Testis (tissue), 3 donors: Measurements from ENCODE around the gene PLIN5. TPM values are rescaled to one million over a fixed set of nuclear protein-coding genes. Genes with fewer than 3 reads are reported as not detected.

Source experiments
- DNase-seq: peaks from one replicate; pipeline ENCODE4 v3.0.0-alpha.2; 2019
- H3K27ac ChIP-seq, 2 donors: fragments of 200-600 bp; sonication (generic); one replicate each; pipeline ENCODE4 v1.5.1; 2019
- H3K27me3 ChIP-seq: fragments of 200-600 bp; sonication (generic); one replicate; pipeline ENCODE4 v1.5.1; 2019
- H3K36me3 ChIP-seq: fragments of 200-600 bp; sonication (generic); one replicate; pipeline ENCODE4 v1.5.1; 2017; ENCODE audit warnings: low read depth; ENCODE audit errors: missing control alignments
- H3K4me1 ChIP-seq: fragments of 200-600 bp; sonication (generic); one replicate; pipeline ENCODE4 v1.5.1; 2019
- H3K4me3 ChIP-seq, 2 donors: fragments of 200-600 bp; sonication (generic); one replicate each; pipeline ENCODE4 v1.5.1; 2017 to 2019
- H3K9me3 ChIP-seq: fragments of 200-600 bp; sonication (generic); one replicate; pipeline ENCODE4 v1.5.1; 2017
- POLR2A ChIP-seq: fragments of 450-650 bp; IDR thresholded peaks from one replicate; pipeline ENCODE4 v1.6.1; 2017; ENCODE audit warnings: antibody characterized with exemption, mild to moderate bottlenecking, moderate library complexity
- WGBS, 2 donors: methylation state at CpG; one replicate each; pipeline ENCODE4 v1.1.5; 2018; 5-methylcytosine and 5-hydroxymethylcytosine counted together
- intact Hi-C: fragments of 100-400 bp; cut with DNase I; formaldehyde crosslinking; loops from one replicate; pipeline ENCODE4 v1.15.1; 2023; ENCODE audit warnings: low total_unique reads
- polyA plus RNA-seq: library from polyadenylated mRNA; stranded (reverse); fragments of 350-450 nt; fragmentation: Illumina TruSeq; extraction: RNeasy Lipid Tissue Mini Kit (QIAGEN cat#74804); gene quantifications from one replicate; pipeline ENCODE4 v1.2.3, GENCODE V29; 2014; ENCODE audit warnings: low read depth, low replicate concordance; ENCODE audit not compliant: insufficient read depth
- total RNA-seq, 2 donors: library from RNA; depleted of rRNA; stranded (reverse); fragments of >200 nt; gene quantifications; one replicate each; pipeline ENCODE4 v1.2.3, GENCODE V29; 2016
- TF ChIP-seq, protein P1 (sequence below), 3 experiments: fragments of 450-650 bp in 2 of 3; fragments of 200-600 bp in 1 of 3; sonication (generic) in 1 of 3; IDR thresholded peaks; one replicate each; pipeline ENCODE4 v1.5.1; 2016 to 2019; ENCODE audit warnings: antibody characterized with exemption in 3 of 3, mild to moderate bottlenecking in 2 of 3, moderate library complexity in 1 of 3

The PLIN5 gene
- total and polyA plus RNA-seq, 3 donors from 2014 or later: 3.8 to 8.5 (median 7.4) TPM

- no peak for TF ChIP-seq POLR2A
- TF ChIP-seq, protein P1, sequence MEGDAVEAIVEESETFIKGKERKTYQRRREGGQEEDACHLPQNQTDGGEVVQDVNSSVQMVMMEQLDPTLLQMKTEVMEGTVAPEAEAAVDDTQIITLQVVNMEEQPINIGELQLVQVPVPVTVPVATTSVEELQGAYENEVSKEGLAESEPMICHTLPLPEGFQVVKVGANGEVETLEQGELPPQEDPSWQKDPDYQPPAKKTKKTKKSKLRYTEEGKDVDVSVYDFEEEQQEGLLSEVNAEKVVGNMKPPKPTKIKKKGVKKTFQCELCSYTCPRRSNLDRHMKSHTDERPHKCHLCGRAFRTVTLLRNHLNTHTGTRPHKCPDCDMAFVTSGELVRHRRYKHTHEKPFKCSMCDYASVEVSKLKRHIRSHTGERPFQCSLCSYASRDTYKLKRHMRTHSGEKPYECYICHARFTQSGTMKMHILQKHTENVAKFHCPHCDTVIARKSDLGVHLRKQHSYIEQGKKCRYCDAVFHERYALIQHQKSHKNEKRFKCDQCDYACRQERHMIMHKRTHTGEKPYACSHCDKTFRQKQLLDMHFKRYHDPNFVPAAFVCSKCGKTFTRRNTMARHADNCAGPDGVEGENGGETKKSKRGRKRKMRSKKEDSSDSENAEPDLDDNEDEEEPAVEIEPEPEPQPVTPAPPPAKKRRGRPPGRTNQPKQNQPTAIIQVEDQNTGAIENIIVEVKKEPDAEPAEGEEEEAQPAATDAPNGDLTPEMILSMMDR (IDR thresholded peaks at IDR 0.05): no peak
- Histone ChIP-seq H3K4me1 (peaks cover 6% of the 10 kb centered on the region), H3K27ac (no peak overlapping the region), H3K36me3 (no peaks in the 10 kb centered on the region), H3K27me3 (no peaks in the 10 kb centered on the region), H3K4me3 (no peak overlapping the region), H3K9me3 (no peaks in the 10 kb centered on the region)
- no peak for DNase-seq
- WGBS, 2 donors: 83 to 89% methylated on average over 4 to 5 of the region's 5 CpGs
- intact Hi-C loops: loop anchor here (5.0 kb wide), 1 partner anchor 60 kb away; the partner anchor contains the start of gene TNFAIP8L1
Observed at GRCh38 chr19:4577020-4577782, 42.2 kb upstream of the PLIN5 start.

DNA sequence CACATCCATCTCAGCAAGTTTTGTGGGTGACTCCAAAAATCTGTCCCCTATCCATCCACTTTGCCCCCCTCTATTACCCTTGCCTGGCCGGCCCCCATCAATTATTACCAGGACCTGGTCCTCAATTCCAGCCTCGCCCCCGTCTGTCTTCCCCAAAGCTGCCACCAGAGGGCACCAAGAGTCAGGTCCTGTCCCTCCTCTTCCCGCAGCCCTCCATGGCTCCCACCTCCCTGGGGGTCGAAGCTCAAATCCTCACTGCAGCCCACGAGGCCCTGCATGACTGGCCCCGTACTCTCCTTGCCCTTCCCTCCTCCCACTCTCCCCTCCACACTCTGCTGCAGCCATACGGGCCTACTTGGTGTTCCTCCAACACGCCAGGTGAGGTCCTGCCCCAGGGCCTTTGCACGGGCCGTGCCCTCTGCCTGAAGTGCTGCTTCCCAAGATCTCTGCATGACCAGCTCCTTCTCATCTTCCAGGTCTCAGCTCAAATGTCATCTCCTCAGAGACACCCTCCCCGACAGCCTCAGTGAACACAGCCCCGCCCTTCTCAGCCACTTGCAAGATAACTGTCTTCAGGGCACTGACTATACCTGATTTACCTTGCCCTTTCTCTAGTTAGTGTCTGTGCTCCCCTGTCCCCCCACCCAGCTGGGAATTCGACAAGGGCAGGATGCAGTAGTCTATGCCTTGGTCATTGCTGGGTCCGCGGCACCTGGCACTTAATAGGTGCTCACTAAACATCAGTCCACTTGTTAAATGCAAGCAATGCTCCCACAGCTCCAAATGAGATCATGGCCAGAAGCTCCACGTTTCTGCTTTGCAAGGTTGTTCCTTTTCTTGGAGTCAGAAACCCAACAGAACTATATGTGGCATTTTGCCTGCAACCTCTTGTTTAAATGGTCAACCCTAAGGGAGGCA, 41.3 kb upstream of the PLIN5 start:
- Histone ChIP-seq H3K4me1 (peaks cover 6% of the 10 kb centered on the region), H3K27ac (no peak overlapping the region), H3K9me3 (no peaks in the 10 kb centered on the region), H3K36me3 (no peaks in the 10 kb centered on the region), H3K4me3 (no peak overlapping the region), H3K27me3 (no peaks in the 10 kb centered on the region)
- WGBS, 2 donors: 66 to 72% methylated on average over 17 of the region's 17 CpGs
- DNase-seq: peak; percentile 73
- intact Hi-C loops: loop anchor here (5.0 kb wide), 1 partner anchor 61 kb away; the partner anchor contains the start of gene TNFAIP8L1
- TF ChIP-seq, protein P1 (IDR thresholded peaks at IDR 0.05): peak; percentile 36 to 67 (median 63)
- TF ChIP-seq POLR2A: no peak

DNA sequence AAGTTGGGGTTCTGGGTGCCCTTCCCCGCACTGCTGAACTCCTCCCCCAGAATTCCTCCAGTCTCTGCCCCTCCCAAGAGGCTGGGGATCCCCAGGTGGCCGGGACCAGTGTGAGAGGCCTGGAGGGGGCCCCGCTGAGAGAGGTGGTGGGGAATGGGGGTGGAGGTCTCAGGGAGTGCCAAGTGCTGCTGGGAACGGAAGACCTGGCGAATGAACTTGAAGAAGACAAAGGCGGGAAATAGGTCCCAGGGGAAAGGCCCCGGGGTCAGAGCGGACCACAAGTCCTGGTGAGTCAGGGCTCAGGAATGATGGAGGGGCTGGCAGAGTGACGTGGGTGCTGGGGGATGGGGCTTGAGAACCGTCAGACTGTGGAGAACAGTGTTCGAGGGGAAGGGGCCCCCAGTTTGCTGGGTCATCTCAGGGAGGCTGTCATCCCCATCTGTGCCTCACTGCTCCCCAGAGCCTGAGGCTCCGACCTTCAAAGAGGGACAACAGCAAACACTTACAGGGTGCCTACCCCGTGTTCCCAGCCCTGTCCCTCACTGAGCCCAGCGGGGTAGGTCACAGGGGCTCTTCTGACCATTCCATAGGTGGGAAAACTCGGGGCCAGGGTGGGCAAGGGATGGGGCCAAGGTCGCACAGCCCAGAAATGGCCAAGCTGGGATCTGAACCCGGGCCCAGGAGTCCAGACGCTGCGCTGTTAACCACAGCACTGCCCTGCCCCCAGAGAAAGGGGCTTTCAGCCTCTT, 40.4 kb upstream of the PLIN5 start:
- H3K4me3 ChIP-seq: no peak overlapping the region
- H3K27me3 ChIP-seq: no peaks in the 10 kb centered on the region
- no peak for TF ChIP-seq POLR2A
- TF ChIP-seq, protein P1 (IDR thresholded peaks at IDR 0.05): no peak
- no peaks in the 10 kb centered on the region for H3K9me3 ChIP-seq
- H3K36me3 ChIP-seq: no peaks in the 10 kb centered on the region
- peak overlapping the region; percentile 11 to 36 for H3K27ac ChIP-seq
- peaks cover 6% of the 10 kb centered on the region for H3K4me1 ChIP-seq
- 43 to 50% methylated on average over 15 to 19 of the region's 19 CpGs for WGBS, 2 donors
- DNase-seq: peak; percentile 35
- intact Hi-C loops: loop anchor here (5.0 kb wide), 1 partner anchor 62 kb away; the partner anchor contains the start of gene TNFAIP8L1

DNA sequence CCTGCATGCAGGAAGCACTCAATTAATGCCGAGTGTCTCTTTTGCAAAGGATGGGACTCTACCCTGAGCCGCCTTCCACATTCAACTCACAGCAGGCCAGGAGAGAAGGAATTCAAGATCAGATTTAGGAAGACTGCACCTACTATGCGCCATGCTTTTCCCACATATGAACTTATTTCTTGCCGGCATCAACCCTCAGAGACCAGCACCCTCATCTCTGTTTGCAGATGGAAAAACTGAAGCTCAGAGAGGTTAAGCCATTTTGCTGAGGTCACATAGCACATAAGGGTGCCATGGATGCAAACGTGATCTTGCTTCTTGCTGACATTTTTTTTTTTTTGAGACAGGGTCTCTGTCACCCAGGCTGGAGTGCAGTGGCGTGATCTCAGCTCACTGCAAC, 38.7 kb upstream of the PLIN5 start:
- intact Hi-C loops: no loop called here

More for the DNA sequence above, 38.7 kb upstream of the PLIN5 start:
- H3K9me3 ChIP-seq: no peaks in the 10 kb centered on the region
- no peak overlapping the region for H3K4me3 ChIP-seq
- H3K27ac ChIP-seq: no peak overlapping the region
- DNase-seq: no peak
- H3K36me3 ChIP-seq: no peaks in the 10 kb centered on the region
- WGBS, 2 donors: 86 to 87% methylated on average over 6 of the region's 6 CpGs
- peaks cover 6% of the 10 kb centered on the region for H3K4me1 ChIP-seq
- no peaks in the 10 kb centered on the region for H3K27me3 ChIP-seq
- TF ChIP-seq POLR2A: no peak
- TF ChIP-seq, protein P1 (IDR thresholded peaks at IDR 0.05): no peak
